Activated CD8-positive, alpha-beta memory T cell treated with anti-CD3 and anti-CD28 coated beads, Interleukin-2, amount 50 U/mL, for 1 hour (primary cell): ENCODE data around the gene RPL3.

ENCODE experiments used
- DNase-seq: peaks from one replicate; pipeline ENCODE4 v3.0.0-alpha.2; 2020; ENCODE audit errors: extremely low read depth

Gene RPL3

GRCh38 chr22:39282645-39283321 lies 36.6 kb downstream of the RPL3 start:
- no peak for DNase-seq

GRCh38 chr22:39281126-39281525 lies 38.3 kb downstream of the RPL3 start:
- DNase-seq, result no peak

GRCh38 chr22:39280250-39280649 lies 39.2 kb downstream of the RPL3 start:
- DNase-seq, result no peak

- DNase-seq, result no peak
Observed at GRCh38 chr22:39279170-39279850, 40.1 kb downstream of the RPL3 start.

- no peak for DNase-seq
Observed at GRCh38 chr22:39278040-39278439, 41.4 kb downstream of the RPL3 start.

GRCh38 chr22:39277142-39277607 lies 42.2 kb downstream of the RPL3 start:
- no peak for DNase-seq

GRCh38 chr22:39276440-39277141 lies 42.8 kb downstream of the RPL3 start:
- no peak for DNase-seq

- no peak for DNase-seq
Observed at GRCh38 chr22:39275814-39276439, 43.5 kb downstream of the RPL3 start.

GRCh38 chr22:39273950-39274887 lies 45.2 kb downstream of the RPL3 start:
- no peak for DNase-seq

GRCh38 chr22:39270792-39271191 lies 48.6 kb downstream of the RPL3 start:
- no peak for DNase-seq

GRCh38 chr22:39270280-39270679 lies 49.1 kb downstream of the RPL3 start:
- no peak for DNase-seq

GRCh38 chr22:39269095-39269790 lies 50.2 kb downstream of the RPL3 start:
- no peak for DNase-seq

GRCh38 chr22:39268645-39269044 lies 50.8 kb downstream of the RPL3 start:
- DNase-seq, result no peak

GRCh38 chr22:39267974-39268373 lies 51.4 kb downstream of the RPL3 start:
- DNase-seq, result no peak

GRCh38 chr22:39266398-39267030 lies 52.9 kb downstream of the RPL3 start:
- DNase-seq, result no peak

GRCh38 chr22:39265143-39265886 lies 54.1 kb downstream of the RPL3 start:
- DNase-seq, result no peak

- no peak for DNase-seq
Observed at GRCh38 chr22:39264349-39265038, 54.9 kb downstream of the RPL3 start.

- no peak for DNase-seq
Observed at GRCh38 chr22:39263626-39264348, 55.6 kb downstream of the RPL3 start.
